ENCODE data around the gene ARAP1.

ARAP1 gene

DNA sequence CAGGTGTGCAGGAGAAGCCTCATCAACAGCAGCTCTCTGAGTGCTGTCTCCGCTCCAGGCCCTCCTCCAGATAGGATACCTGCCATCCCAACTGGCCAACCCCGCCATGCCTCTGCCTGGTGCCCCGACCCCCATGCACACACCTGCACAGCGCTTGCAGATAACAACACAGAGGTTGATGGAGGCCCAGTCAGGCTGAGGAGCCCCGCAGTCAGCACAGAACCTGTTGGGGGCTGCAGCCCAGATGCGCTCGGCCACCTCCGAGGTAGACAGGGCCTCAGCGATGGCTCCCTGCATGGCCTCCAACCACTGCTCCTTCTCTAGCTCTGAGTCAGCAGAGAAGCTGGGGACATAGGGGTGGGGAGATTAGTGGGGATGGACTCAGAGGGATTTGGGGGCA, 45.2 kb downstream of the ARAP1 start:
- Histone ChIP-seq H3K4me1 (ENCODE audit: control insufficient read depth in 5 of 5, insufficient read depth in 5 of 5, low read length in 5 of 5) (peaks cover 0 to 25% (median 18%) of the 10 kb centered on the region in 5 donors), H3K9ac (ENCODE audit: low read length in 5 of 5) (no peak overlapping the region), H3K27ac (ENCODE audit: low read depth, low read length) (no peak overlapping the region)

DNA sequence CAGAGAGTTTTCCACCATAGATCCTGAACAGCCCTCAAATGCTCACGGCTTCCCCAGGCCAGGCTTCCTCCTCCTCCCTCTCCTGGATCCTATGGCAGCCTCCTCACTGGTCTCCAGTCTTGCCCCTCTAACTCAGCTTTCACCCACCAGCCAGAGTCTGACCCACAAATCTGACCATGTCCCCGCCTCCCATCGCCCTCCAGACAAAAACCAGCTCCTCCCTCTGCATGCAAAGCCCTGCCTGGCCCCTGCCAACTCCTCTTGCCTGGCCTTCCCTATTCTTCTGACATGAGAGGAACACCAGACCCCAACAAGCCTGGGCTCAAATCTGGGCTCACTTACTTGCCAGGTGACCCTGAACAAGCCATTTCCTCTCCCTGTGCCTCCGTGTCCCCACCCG, 45.6 kb downstream of the ARAP1 start:
- Histone ChIP-seq H3K36me3 (ENCODE audit: control insufficient read depth in 5 of 5, insufficient read depth in 5 of 5, low read length in 5 of 5) (peaks cover 0 to 97% (median 85%) of the 10 kb centered on the region in 5 donors), H3K4me3 (ENCODE audit: low read depth in 1 of 5, low read length in 5 of 5) (no peak overlapping the region), H3K9me3 (ENCODE audit: control insufficient read depth in 5 of 5, low read length in 5 of 5) (no peaks in the 10 kb centered on the region), H3K27ac (ENCODE audit: low read depth, low read length) (no peak overlapping the region), H3K4me1 (ENCODE audit: control insufficient read depth in 5 of 5, insufficient read depth in 5 of 5, low read length in 5 of 5) (peaks cover 0 to 24% (median 18%) of the 10 kb centered on the region in 5 donors), H3K9ac (ENCODE audit: low read length in 5 of 5) (no peak overlapping the region), H3K27me3 (ENCODE audit: control insufficient read depth in 5 of 5, insufficient read depth in 4 of 5, low read length in 5 of 5) (no peaks in the 10 kb centered on the region)

More for the DNA sequence above, 45.2 kb downstream of the ARAP1 start:
- Histone ChIP-seq H3K9me3 (ENCODE audit: control insufficient read depth in 5 of 5, low read length in 5 of 5) (no peaks in the 10 kb centered on the region), H3K36me3 (ENCODE audit: control insufficient read depth in 5 of 5, insufficient read depth in 5 of 5, low read length in 5 of 5) (peaks cover 0 to 97% (median 85%) of the 10 kb centered on the region in 5 donors), H3K27me3 (ENCODE audit: control insufficient read depth in 5 of 5, insufficient read depth in 4 of 5, low read length in 5 of 5) (no peaks in the 10 kb centered on the region), H3K4me3 (ENCODE audit: low read depth in 1 of 5, low read length in 5 of 5) (no peak overlapping the region)

DNA sequence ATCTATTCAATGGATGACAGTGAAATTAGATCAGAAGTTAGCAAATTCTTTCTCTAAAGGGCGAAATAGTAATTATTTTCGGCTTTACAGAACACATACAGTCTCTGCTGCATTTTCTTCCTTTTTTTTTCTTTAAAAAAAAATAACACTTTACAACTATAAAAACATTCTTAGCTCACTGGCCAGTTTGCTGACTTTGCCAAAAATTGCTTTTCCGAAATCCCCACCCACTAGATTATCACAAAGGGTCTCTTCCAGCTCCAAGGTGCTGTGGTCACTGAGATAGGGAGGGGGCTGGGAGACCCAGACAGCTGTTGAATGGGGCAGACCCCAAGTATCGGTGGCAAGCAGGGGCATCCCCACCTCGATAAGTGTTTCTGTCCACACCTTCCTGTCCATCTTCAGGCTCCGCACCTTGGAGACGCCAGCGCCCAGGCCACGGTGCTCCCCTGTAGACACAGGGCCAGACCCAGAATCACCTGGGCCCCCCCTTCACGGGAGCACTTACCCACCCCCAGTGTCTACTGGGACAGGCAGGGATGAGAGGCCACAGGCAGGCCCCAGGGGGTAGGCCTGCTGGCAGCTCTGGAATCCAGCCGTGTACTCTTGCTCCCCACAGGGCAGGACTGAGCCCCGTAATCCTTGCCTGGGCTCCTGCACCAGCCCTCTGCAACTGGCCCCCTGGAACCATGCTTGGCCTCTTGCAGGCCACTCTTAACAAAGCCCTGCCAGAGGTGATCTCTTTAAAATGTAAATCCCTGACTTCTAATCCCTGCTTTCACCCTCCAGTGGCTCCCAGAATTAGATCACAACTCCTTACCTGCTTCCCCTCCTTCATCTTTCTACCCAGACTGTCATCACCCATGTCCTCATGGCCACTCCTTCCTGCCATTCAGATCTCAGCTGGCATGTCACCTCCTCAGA, 46.5 kb downstream of the ARAP1 start:
- H3K9ac ChIP-seq (ENCODE audit: low read length in 5 of 5) = no peak overlapping the region
- H3K4me1 ChIP-seq (ENCODE audit: control insufficient read depth in 5 of 5, insufficient read depth in 5 of 5, low read length in 5 of 5) = peaks cover 0 to 24% (median 18%) of the 10 kb centered on the region in 5 donors
- H3K27me3 ChIP-seq (ENCODE audit: control insufficient read depth in 5 of 5, insufficient read depth in 4 of 5, low read length in 5 of 5) = no peaks in the 10 kb centered on the region
- H3K9me3 ChIP-seq (ENCODE audit: control insufficient read depth in 5 of 5, low read length in 5 of 5) = no peaks in the 10 kb centered on the region
- H3K27ac ChIP-seq (ENCODE audit: low read depth, low read length) = no peak overlapping the region
- H3K36me3 ChIP-seq (ENCODE audit: control insufficient read depth in 5 of 5, insufficient read depth in 5 of 5, low read length in 5 of 5) = peaks cover 0 to 97% (median 86%) of the 10 kb centered on the region in 5 donors
- H3K4me3 ChIP-seq (ENCODE audit: low read depth in 1 of 5, low read length in 5 of 5) = no peak overlapping the region

DNA sequence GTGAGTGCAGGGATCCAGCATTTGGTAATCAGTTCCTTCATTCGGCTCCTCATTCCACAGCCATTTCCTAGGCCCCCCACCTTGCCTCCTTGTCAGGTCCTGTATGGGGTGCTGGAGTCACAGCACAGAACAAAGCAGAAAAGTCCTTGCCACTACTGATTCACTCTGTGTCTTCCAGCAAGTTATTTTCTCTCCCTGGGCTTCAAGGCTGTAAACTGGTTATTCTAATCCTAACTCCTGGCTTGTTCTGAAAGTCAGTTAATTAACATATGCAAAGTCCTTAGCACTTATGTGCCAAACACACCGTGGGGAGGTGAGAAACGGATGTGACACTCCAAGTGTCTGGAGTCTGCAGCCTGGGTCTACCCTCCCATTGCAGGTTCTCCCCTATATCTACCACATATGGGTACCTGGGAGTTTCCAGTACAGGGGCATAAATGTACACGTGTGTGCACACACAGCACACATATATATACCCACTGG, 47.4 kb downstream of the ARAP1 start:
- H3K9ac ChIP-seq (ENCODE audit: low read length in 5 of 5) = peak overlapping the region in 1 of 5 donors; percentile 32
- H3K4me1 ChIP-seq (ENCODE audit: control insufficient read depth in 5 of 5, insufficient read depth in 5 of 5, low read length in 5 of 5) = peaks cover 5 to 24% (median 18%) of the 10 kb centered on the region in 5 donors
- no peaks in the 10 kb centered on the region for H3K27me3 ChIP-seq (ENCODE audit: control insufficient read depth in 5 of 5, insufficient read depth in 4 of 5, low read length in 5 of 5)
- no peaks in the 10 kb centered on the region for H3K9me3 ChIP-seq (ENCODE audit: control insufficient read depth in 5 of 5, low read length in 5 of 5)
- H3K4me3 ChIP-seq (ENCODE audit: low read depth in 1 of 5, low read length in 5 of 5) = no peak overlapping the region
- peaks cover 0 to 97% (median 85%) of the 10 kb centered on the region in 5 donors for H3K36me3 ChIP-seq (ENCODE audit: control insufficient read depth in 5 of 5, insufficient read depth in 5 of 5, low read length in 5 of 5)
- no peak overlapping the region for H3K27ac ChIP-seq (ENCODE audit: low read depth, low read length)

DNA sequence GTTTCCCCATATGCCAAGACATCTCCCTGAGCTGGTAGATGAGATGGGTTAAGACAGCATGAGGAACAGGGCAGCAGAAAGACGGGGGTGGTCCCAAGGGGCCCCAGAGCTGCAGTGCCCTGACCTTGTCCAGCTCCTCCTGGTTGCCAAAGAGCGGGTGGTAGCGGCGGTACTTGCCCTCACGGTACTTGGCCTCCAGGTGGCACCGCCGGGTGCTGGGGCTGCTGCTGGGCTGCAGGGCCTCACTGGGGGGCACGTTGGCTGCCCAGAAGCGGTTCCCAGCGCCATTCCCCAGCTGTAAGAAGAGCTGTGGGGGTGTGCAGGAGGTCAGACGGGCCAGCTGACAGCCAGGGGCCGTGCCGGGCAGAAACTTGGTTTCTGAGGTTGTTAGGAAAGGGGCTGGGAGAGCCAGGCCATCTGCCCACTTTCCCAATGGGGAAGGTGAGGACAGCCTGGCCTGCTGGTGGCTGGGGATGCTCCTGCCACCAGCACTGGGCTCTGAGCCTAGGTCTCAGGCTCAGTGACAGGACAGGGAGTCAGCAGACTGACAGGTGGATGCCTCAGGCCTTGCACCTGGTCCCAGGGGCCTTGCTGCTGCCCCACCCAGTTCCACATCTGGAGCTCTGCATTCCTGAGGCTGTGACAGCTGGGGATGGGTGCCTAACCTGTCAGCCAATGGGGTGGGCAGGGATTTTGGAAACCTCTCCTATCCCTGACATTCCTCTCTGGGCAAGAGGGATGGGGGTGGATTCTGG, 48.0 kb downstream of the ARAP1 start:
- no peak overlapping the region for H3K27ac ChIP-seq (ENCODE audit: low read depth, low read length)
- H3K4me3 ChIP-seq (ENCODE audit: low read depth in 1 of 5, low read length in 5 of 5) = no peak overlapping the region
- no peaks in the 10 kb centered on the region for H3K9me3 ChIP-seq (ENCODE audit: control insufficient read depth in 5 of 5, low read length in 5 of 5)
- peaks cover 5 to 24% (median 18%) of the 10 kb centered on the region in 5 donors for H3K4me1 ChIP-seq (ENCODE audit: control insufficient read depth in 5 of 5, insufficient read depth in 5 of 5, low read length in 5 of 5)
- H3K9ac ChIP-seq (ENCODE audit: low read length in 5 of 5) = peak overlapping the region in 1 of 5 donors; percentile 32
- peaks cover 0 to 97% (median 85%) of the 10 kb centered on the region in 5 donors for H3K36me3 ChIP-seq (ENCODE audit: control insufficient read depth in 5 of 5, insufficient read depth in 5 of 5, low read length in 5 of 5)
- no peaks in the 10 kb centered on the region for H3K27me3 ChIP-seq (ENCODE audit: control insufficient read depth in 5 of 5, insufficient read depth in 4 of 5, low read length in 5 of 5)

DNA sequence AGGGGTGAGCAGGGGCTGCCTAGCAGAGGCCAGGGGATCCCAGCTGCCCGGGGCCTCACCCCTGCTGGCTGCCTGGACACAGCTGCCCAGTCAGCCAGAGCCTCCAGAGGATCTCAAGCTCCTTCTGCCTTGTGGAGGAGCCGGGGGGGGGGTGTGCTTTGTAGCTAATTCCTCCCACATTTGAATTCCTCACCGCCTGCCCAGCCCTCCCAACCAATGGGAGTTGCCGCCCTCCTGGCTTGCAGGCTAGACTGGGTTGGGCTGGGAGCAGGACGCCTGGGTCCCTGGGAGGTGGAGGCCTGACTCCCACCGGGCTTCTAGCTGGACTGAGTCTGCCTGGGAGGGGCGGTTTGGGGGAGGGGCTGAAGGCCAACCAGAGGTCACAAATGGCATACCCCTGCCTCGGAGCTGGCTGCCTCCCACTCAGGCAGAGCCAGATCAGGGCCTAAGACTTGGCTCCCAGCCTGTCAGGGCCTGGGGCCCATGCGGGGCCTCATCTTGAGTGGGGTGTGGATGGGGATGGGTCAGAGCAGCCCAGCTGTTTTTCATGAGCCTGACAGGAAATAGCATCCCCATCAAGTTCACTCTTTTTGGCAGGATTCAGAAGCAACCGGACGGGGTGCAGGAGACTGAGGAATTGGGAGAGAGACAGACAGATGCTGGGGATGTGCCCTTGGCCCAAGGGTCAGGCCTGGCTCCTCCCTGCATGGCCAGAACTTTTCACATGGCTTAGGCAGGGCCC, 48.8 kb downstream of the ARAP1 start:
- peaks cover 0 to 97% (median 87%) of the 10 kb centered on the region in 5 donors for H3K36me3 ChIP-seq (ENCODE audit: control insufficient read depth in 5 of 5, insufficient read depth in 5 of 5, low read length in 5 of 5)
- no peak overlapping the region for H3K27ac ChIP-seq (ENCODE audit: low read depth, low read length)
- H3K9ac ChIP-seq (ENCODE audit: low read length in 5 of 5) = no peak overlapping the region
- no peaks in the 10 kb centered on the region for H3K9me3 ChIP-seq (ENCODE audit: control insufficient read depth in 5 of 5, low read length in 5 of 5)
- H3K27me3 ChIP-seq (ENCODE audit: control insufficient read depth in 5 of 5, insufficient read depth in 4 of 5, low read length in 5 of 5) = no peaks in the 10 kb centered on the region
- H3K4me3 ChIP-seq (ENCODE audit: low read depth in 1 of 5, low read length in 5 of 5) = peak overlapping the region in 3 of 5 donors; percentile 5 to 63 (median 24)
- H3K4me1 ChIP-seq (ENCODE audit: control insufficient read depth in 5 of 5, insufficient read depth in 5 of 5, low read length in 5 of 5) = peaks cover 5 to 24% (median 18%) of the 10 kb centered on the region in 5 donors

DNA sequence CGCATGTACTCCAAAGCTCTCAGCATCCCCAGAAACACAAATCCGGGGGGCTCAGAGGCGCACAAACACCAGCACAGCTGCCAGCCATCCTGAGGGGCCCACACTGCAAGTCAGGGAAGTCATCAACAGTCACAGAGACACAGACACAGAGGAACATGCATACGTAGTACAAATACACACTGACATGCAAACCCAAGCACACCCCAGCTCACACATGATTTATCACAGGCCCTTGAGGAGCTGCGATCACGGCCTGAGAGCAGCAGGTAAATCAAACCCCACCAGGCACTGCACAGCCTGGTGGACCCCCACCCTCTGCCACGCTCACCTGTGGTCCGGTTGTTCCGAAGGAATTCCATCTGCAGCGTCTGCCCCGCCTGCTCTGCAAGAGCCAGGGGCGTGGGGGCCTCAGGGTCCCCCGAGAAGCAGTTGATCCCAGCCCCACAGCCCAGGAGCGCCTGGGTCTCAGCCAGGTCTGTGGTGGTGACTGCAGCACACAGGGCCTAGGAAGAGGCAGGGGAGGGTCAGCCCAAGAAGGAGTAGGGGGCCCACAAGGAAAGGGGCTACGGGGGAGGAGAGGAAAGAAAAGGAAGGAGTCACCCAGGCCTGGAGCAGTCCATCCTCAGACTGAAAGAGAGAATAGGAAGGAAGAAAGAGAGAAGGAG, 49.5 kb downstream of the ARAP1 start:
- H3K27me3 ChIP-seq (ENCODE audit: control insufficient read depth in 5 of 5, insufficient read depth in 4 of 5, low read length in 5 of 5) = no peaks in the 10 kb centered on the region
- no peak overlapping the region for H3K9ac ChIP-seq (ENCODE audit: low read length in 5 of 5)
- no peak overlapping the region for H3K27ac ChIP-seq (ENCODE audit: low read depth, low read length)
- peaks cover 5 to 24% (median 18%) of the 10 kb centered on the region in 5 donors for H3K4me1 ChIP-seq (ENCODE audit: control insufficient read depth in 5 of 5, insufficient read depth in 5 of 5, low read length in 5 of 5)
- H3K4me3 ChIP-seq (ENCODE audit: low read depth in 1 of 5, low read length in 5 of 5) = peak overlapping the region in 4 of 5 donors; percentile 5 to 63 (median 28)
- H3K36me3 ChIP-seq (ENCODE audit: control insufficient read depth in 5 of 5, insufficient read depth in 5 of 5, low read length in 5 of 5) = peaks cover 0 to 97% (median 88%) of the 10 kb centered on the region in 5 donors
- no peaks in the 10 kb centered on the region for H3K9me3 ChIP-seq (ENCODE audit: control insufficient read depth in 5 of 5, low read length in 5 of 5)

DNA sequence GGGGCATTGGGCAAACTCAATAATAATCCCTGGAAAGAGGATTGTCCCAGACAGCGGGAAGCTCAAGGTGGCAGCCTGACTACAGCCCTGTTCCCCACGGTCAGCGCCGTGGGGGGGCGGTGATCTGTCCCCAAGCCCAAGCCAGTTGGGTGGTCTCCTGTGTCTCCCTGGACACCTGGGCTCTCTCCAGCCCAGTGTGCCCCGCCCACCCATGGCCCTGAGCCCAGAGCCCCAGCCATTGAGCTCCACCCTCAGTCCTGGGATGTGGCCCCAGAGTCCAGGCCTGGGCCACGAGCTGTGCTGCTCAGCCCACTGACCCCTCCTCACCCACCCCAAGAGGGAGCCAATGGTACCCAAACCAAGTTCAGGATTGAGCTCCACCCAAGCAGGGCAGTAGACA, 50.1 kb downstream of the ARAP1 start:
- Histone ChIP-seq H3K27me3 (ENCODE audit: control insufficient read depth in 5 of 5, insufficient read depth in 4 of 5, low read length in 5 of 5) (no peaks in the 10 kb centered on the region), H3K27ac (ENCODE audit: low read depth, low read length) (no peak overlapping the region), H3K9me3 (ENCODE audit: control insufficient read depth in 5 of 5, low read length in 5 of 5) (no peaks in the 10 kb centered on the region), H3K36me3 (ENCODE audit: control insufficient read depth in 5 of 5, insufficient read depth in 5 of 5, low read length in 5 of 5) (peaks cover 0 to 96% (median 87%) of the 10 kb centered on the region in 5 donors), H3K4me1 (ENCODE audit: control insufficient read depth in 5 of 5, insufficient read depth in 5 of 5, low read length in 5 of 5) (peaks cover 5 to 29% (median 24%) of the 10 kb centered on the region in 5 donors), H3K4me3 (ENCODE audit: low read depth in 1 of 5, low read length in 5 of 5) (peak overlapping the region in 4 of 5 donors; percentile 5 to 63 (median 28)), H3K9ac (ENCODE audit: low read length in 5 of 5) (no peak overlapping the region)

DNA sequence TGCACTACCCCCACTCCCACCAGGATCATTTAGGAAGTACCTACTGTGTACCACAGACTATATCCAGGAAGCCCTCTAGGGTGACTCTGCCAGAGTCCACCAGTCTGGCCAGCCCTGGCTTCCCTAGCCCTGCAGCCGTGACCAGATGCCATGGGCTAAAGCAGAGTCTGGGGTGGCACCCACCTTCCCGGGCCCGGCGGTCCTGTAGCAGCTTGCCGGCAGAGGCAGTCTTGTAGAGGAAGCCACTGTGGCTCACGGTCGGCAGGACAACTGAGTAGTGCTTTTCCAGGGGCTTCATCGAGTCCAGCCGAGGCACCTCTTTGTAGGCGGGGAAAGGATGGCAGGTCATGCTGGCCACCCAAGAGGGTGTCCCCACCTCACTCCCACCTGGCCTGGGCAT, 50.7 kb downstream of the ARAP1 start:
- Histone ChIP-seq H3K36me3 (ENCODE audit: control insufficient read depth in 5 of 5, insufficient read depth in 5 of 5, low read length in 5 of 5) (peaks cover 0 to 96% (median 86%) of the 10 kb centered on the region in 5 donors), H3K4me3 (ENCODE audit: low read depth in 1 of 5, low read length in 5 of 5) (no peak overlapping the region), H3K4me1 (ENCODE audit: control insufficient read depth in 5 of 5, insufficient read depth in 5 of 5, low read length in 5 of 5) (peaks cover 5 to 29% (median 24%) of the 10 kb centered on the region in 5 donors), H3K27ac (ENCODE audit: low read depth, low read length) (no peak overlapping the region), H3K9me3 (ENCODE audit: control insufficient read depth in 5 of 5, low read length in 5 of 5) (no peaks in the 10 kb centered on the region), H3K27me3 (ENCODE audit: control insufficient read depth in 5 of 5, insufficient read depth in 4 of 5, low read length in 5 of 5) (no peaks in the 10 kb centered on the region), H3K9ac (ENCODE audit: low read length in 5 of 5) (no peak overlapping the region)
